ENCODE data around the gene APOBEC3F.
"Not testable (repeated sequence)": the region's sequence is repeated elsewhere in the genome, so short reads cannot be mapped to it uniquely, and the experiment has no call there.

GRCh38 chr22:39051844-39052495, 11.3 kb downstream of the APOBEC3F start:
- TF ChIP-seq CTCF (IDR thresholded peaks at IDR 0.05); EZH2 (IDR thresholded peaks at IDR 0.05; ENCODE audit: borderline replicate concordance, insufficient read depth, low read depth, low read length, poor library complexity, severe bottlenecking): not testable (repeated sequence)
